GM19099 (cell line): ENCODE results near the gene EBF3.

ENCODE experiments used
- POLR2A ChIP-seq: IDR thresholded peaks from 3 replicates; pipeline ENCODE4 v1.6.1; 2011; ENCODE audit warnings: low read depth; ENCODE audit not compliant: insufficient read length; ENCODE audit errors: extremely low read depth

Gene EBF3

DNA sequence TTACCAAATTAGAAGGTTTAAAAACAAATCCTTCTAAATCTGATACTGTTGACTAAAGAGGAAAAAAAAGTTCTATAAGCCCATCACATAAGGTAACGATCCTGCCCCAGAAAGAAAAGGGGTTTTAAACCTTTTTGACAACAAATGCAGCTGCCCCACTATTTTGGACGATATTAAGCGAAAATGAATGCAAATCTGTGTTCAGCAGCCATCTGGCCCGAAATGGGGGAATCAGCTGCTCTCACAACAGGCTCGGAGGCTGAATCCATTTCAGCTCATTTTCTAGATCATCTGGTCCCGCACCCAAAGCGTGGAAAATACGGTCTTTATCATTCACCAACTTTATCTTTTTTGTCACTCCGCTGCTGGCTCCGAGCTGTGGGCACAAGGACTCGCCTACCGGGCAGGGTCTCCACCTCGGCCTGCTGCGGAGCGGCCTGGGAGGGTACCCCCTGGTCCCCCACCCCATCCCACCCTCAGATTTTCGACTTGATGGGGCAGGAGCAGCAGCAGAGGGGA is 2.4 kb upstream of the EBF3 start:
- TF ChIP-seq POLR2A, result no peak

DNA sequence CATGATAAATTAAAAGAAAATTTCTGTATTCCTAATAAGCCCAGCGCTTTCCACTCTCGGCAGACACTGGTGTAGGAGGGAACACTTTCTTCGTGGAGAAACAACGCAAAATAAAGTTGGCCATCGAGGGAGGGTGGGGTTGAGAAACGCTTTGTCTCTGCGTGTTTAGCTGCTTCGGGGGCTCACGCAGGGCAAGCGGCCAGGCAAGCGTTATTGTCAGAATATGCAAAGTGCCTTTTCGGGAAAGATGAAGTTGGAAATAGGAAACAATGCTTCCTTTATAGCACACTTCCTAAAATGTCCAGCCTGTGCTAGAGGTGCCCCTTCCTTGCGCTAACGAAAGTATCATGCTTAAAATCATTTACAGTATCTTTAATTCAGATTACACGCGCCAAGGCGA is 1.9 kb upstream of the EBF3 start:
- no peak for TF ChIP-seq POLR2A

DNA sequence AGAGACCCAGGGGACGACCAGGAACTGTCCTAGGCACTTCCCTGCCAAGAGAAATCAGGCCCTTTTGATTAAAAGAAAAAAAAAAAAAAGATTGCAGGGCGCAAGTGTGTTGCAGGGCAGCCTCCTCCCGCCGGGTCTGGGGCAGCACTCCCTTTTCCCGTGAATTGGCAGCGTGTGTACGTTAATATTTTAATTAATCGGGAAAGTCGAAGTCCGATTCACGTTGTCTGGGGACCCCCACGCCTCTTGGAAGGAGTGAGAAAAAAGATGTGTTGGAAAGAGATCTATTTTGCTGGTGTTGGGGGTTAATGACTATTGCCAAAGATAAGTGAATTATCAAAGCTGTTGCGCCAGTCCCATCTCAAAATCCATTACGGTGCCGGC is 1.3 kb upstream of the EBF3 start:
- TF ChIP-seq POLR2A, result no peak

DNA sequence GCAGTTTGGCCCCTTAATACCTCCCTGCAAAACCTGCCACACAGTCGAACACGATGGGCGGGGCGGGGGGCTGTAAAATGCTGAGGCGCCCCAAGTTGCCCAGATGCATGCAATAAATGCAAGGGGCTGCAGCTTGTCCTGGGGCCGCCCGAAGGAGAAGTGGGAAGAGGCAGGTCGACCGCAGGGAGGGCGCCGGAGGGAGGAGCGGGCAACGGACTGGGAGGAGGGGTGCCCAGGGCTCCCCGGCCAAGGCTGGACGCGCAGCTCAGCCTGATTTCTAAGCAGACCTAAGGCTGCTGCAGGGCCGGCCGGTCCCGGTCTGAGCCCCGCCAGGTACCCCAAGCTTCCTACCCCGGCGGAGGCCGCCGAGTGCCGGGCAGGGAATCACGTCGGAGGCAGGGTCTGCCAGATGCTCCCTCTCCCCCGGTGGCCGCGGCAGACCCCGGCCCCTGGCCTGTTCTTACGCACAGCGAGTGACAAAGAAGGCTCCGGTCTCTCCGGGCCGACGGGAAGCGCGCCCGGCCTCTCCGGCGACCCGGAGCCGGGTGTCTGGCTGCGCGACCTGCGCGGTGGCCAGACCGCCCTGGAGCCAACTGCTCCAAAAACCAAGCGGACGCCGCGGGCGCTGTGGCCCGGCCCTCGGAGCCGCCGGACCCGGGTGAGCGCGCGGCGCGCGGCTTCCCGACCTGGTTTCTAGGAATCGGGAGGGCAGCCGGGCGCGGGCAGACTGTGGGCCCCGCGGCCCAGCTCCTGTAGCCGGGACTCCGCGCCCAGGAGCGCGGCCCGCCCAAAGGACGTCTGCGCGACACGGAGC is 744 bp upstream of the EBF3 start:
- TF ChIP-seq POLR2A, result no peak

DNA sequence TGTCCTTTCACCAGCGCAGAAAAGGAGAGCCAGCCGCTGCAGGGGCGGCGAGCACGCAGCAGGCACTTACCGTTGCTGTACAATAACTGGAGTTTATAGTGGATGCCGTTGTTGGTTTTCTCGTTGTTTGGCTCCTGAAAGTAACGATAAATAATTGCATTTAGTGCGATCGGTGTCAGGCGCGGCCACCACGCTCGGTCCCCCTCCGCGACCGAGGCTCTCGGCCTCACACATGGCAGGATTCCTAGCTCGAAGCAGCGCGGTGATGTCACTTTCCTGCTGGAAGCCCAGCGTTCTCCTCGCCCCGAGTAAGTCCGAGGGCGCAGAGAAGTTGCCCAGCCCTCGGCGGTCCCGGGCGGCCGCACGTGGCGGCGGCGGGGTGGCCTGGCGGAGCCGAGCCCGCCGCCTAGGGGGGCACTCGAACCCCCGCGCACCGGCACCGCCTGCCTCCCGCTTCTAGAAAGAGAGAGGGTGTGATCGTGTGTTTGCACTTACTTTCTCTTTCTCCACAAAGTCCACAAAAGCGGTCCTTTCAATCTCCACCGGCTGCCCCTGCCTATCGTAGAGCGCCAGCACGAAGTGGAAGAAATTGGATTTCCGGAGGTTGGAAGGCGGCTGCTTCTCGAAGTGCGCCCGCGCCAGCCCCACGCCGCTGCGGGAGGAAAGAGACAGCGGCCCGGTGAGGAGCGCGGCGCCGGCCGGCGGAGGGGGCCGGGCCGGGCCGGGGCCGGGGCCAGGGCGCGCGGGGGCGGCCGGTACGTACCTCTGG is 1.0 kb downstream of the EBF3 start:
- TF ChIP-seq POLR2A, result no peak

DNA sequence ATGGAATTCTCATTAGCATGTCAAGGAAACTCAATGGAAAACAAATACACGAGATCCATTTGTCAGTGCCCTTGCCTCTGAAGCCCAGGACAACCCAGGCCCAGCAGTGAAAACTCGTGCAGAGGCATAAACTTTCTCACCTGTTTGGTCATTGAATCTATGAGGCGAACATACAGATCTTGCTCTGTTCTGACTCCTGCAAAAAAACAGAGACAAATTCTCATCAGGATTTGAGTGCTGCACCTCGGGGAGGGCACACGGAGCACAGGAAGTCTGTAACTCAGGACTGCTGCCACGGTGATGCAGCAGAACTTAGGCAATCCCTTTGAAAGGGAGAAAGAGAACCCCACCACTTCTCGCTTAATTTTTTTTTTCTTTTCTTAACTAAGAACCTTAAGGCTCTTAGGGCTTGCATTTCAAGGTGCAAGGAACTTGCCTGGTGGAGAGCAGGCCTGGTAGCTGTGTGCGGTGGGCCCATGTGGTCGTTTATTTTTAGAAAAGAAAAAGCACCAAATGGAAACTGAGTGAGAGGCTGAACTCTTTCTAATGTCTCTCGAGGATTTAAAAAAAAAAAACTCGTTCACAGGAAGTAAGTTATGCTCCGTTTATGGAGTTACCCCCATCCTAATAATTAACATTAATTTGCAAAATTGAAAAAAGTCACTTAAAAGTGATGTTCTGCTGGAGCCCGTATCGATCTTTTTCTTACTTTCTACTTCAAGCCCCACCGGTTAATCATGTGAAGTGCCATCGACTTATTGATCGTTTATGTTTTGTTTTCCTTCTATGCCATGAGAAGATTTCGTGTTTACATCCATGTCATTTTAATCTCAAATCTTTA is 1.8 kb downstream of the EBF3 start:
- TF ChIP-seq POLR2A, result no peak

DNA sequence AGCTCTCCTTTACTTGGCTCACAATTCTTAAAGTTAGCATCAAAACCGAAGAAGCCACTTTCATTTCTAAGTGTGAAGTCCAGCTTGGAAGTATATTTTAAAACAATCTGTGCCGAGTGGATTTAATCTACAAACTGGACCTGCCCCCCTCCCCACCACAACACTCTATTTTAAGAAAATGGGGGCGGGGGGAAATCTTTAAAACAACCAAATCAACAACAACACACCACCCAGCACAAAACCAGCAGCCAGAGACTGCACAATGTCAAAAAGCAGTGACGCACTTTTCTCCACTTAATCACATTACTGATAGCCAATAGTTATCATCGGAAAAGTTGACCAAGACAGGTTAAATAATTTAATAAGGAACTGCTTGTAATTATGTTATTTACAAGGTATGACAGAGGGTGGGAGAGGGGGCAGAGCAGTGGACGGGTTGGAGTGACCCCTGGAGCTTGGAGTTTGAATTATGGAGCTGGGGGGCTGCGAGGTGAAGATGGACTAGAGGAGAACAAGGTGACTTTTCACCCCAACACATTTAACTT is 2.8 kb downstream of the EBF3 start:
- no peak for TF ChIP-seq POLR2A

DNA sequence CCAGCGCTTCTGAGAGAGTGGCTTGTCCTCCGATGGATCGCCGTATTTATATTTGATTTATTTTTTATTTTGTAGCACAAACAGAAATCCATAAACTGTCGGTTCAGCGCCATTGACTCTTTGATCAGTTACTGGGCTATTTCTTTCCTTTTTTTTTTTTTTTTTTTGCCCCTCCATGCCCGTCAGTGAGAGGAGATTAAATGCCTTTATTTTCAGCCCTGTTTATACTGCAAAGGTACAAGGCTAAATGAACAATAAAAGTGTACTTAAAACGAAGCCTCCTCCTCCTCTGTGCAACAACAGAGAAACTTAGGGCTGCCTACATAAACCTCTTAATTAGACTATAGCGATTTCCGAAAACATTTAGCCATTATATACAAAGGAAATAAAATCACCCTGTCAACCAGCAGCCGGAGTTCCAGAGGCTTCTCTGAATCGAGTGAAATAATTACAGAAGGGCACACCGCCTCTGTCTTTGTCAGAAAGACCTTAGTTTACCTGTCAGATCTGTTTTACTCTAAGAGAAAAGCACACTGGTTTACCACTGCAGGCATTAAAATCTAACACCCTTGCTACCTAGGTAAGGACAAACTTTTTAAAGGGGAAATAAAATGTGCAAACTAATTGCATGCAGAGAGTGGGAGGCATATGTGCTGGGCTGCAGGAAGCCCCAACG is 3.5 kb downstream of the EBF3 start:
- TF ChIP-seq POLR2A, result no peak

DNA sequence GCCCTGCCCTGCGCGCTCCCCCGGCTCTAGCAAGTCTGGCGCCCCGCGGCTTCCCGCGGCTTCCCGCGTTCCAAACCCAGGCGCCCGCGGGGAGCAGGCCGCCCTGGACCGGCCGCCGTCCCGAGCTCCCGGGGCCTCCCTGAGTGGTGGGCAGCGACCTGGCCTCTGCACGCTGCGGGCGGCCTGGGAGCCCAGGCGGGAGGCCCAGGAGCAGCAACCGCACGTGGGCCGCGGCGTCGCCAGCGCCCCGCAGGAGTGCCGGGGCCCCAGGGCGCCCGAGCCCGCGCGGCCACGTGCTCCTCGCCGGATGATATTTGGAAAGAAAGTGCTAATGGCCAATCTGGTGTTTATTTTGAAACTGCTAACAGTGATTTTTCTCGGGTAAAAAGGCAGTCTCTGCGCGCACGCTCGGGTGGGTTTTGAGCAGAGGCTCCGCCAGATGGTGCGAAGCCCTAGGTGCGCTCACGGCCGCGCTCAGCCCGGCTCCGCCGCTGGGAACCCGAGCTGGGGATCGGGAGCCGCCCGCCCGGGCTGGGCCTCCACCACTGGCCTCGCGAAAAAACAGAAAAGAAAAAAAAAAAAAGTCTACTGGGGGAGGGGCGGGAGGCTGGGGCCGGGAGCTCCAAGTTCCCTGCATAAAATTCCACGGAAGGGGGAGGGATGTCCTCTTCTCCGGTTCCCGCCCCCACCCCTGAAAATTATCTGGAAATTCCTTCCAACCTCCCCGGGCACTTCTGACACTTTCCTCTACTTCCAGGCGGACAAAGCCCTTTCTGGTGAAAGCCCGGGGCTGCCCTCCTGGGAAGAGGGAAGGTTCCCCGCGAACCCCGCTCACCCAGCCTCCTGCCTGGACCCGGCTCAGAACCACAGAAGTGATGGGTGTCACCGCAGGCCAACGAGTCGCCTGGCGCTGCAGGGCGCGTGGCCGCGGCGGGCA is 4.3 kb downstream of the EBF3 start:
- TF ChIP-seq POLR2A, result no peak

DNA sequence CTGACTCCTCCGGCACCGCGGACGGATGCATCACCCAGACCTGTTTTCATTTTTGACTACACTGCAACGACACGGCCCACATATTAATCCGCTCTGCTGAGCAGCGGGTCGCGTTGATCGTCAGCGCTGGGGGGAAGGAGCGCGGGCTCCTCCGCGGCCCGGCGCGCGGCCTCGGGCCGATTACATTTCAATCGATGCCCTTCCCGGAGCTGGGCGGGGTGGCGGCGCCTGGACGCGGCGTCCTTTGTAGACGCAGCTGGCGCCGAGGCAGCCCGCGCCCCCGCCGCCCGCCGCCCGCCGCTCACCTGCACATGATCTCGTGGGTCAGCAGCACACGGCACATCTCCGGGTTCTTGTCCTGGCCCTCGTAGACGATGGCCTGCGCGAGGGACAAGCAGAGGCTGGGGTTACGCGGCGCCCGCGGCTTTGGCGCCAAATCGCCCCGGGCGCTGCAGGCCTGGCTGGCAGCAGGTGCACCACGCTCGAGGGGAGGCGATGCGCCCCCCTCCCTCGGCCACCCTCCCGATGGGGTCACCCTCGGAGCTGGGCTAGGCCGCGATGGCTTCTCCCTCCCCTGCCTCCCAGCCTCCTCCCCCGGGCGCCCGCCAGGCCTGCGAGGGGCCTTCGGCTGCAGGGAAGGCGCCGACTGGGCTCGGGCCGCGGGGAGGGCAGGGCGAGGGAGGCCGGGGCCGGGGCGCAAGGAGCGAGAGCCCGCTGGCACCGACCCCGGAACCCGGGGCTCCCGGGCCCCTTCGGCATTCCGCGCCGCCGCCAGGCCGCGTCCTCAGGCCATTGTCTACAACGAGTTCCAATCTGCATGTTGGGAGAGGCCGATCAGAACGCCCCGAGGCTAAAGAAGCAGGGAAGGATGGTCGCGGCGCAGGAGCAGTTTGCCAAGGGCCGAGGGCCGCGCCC is 5.2 kb downstream of the EBF3 start:
- TF ChIP-seq POLR2A, result no peak

DNA sequence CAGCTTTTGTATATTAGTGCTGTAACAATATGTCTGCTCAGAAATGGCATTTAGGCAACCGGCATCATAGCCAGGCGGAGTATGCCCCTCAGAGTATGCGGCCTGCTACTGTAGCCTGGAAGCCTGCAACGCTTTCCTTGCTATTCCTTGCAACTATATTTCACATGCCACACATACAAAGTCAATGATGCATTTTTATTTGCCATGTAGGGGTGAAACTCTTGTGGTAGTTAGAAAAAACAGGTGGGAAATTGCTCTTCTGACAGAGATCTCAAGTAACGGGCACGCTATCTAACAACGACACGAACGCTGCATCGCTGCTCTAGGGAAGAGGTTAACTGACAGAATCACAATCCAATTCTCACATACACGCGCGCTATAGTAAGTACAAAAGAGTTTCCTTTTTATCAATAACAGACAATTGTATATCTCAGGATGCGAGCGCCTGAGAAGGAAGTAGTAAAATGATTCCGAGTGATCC is 5.9 kb downstream of the EBF3 start:
- TF ChIP-seq POLR2A, result no peak

DNA sequence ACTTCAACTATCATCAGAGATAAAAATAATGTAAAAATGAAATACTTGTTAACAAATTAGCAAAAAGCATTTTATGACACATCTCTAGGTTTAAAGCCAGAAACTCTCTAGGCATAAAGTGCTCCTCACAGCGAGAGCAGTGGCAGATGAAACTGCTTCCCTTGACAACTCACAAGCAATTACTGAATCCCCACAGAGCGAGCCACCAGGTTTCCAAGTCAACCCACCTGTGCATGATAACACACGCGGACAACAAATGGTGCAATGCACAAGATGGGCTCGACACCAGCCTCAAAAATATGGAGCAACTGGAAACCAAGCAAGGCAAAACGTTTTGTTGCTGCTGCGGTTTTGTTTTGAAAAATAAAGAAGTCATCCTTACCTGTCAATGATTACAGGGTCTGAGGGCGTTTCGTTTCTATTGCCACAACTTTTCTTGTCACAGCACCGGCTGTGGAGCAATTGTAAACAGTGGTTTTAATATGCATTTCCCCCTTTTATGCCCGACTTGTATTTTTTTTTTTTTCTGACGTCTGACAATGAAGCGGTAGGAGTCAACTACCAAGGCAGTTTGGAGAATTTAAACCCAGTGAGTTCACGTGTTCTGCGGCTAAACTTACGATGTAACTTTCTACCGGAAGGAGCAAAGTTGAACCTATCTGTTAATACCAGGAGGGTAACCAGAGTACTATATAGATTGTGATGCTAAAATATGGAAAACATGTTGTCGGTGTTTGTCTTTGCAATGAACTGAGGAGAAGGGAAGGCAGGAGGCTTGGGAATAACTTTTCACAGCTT is 7.0 kb downstream of the EBF3 start:
- TF ChIP-seq POLR2A, result no peak

DNA sequence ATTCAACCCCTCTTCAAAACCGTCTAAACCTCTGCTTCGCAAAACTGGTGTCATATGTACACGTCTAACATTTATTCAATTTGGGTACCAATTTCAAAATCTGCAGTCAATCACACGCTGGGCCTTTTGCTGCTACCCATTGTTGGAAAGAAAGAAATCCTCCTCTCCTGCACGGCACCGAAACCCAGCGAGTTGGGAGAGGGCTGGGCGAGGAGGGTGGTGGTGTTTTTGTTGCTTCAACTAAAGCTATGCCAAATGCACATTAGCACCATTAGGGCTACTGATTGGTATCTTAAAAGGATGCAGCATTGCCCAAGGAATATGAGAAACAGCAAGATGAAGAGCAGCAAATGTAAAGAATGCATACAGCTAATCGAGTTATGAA is 7.8 kb downstream of the EBF3 start:
- TF ChIP-seq POLR2A, result no peak
